A549 (cell line): ENCODE results near the gene PREX1. TPM values are rescaled to one million over a fixed set of nuclear protein-coding genes. Genes with fewer than 3 reads are reported as not detected.

Source experiments
- ATAC-seq, 2 experiments: fragments of 200-7000 bp in 1 of 2; fragments of >200 bp in 1 of 2; cut with Nextera tagmentation in 1 of 2; cut with Tn5 transposase in 1 of 2; 3 replicates each; pipeline versions ENCODE4 v1.8.0 to v1.9.1; 2018 to 2020; ENCODE audit warnings: mild to moderate bottlenecking in 1 of 2, moderate library complexity in 1 of 2
- CTCF ChIA-PET: fragments of 300-600 bp; sonication (Branson Sonifier 250); formaldehyde crosslinking; extraction: SDS; loops from one replicate; lab custom pipeline; 2021; ENCODE audit warnings: antibody characterized with exemption, inconsistent platforms; lab: Yijun Ruan, JAX
- POLR2A ChIA-PET: fragments of 350-600 bp; formaldehyde crosslinking; extraction: SDS; loops from one replicate; lab custom pipeline; 2021; ENCODE audit warnings: antibody characterized with exemption, inconsistent platforms; lab: Yijun Ruan, JAX
- DNase-seq, 2 experiments: peaks; one replicate each; pipeline versions ENCODE4 v3.0.0 to v3.0.0-alpha.2; 2011 to 2016; ENCODE audit warnings: low read depth in 1 of 2, low spot score in 1 of 2
- FAIRE-seq: peaks from 2 replicates; lab custom pipeline; 2011; peaks lifted over from hg19 to GRCh38; lab: Jason Lieb, UNC
- H3K27ac ChIP-seq, 2 experiments: fragments of >200 bp; sonication (Bioruptor Twin); formaldehyde crosslinking; 3 replicates each; pipeline ENCODE4 v1.5.1; 2016 to 2017
- H3K4me1 ChIP-seq: fragments of >200 bp; sonication (Bioruptor Twin); formaldehyde crosslinking; 3 replicates; pipeline ENCODE4 v1.6.1; 2016
- H3K4me2 ChIP-seq: fragments of >200 bp; sonication (Bioruptor Twin); formaldehyde crosslinking; 3 replicates; pipeline ENCODE4 v1.6.1; 2016
- H3K4me3 ChIP-seq: fragments of >200 bp; sonication (Bioruptor Twin); formaldehyde crosslinking; 3 replicates; pipeline ENCODE4 v1.5.1; 2016
- H3K9me3 ChIP-seq: fragments of >200 bp; sonication (Bioruptor Twin); formaldehyde crosslinking; 3 replicates; pipeline ENCODE4 v1.6.1; 2016
- ATOH8 ChIP-seq: fragments of 250-450 bp; sonication (Bioruptor Pico); IDR thresholded peaks from 2 replicates; pipeline ENCODE4 v1.5.0; 2020; ENCODE audit warnings: low read depth, mild to moderate bottlenecking, moderate library complexity
- CBX2 ChIP-seq: fragments of 200-600 bp; sonication (generic); IDR thresholded peaks from 2 replicates; pipeline ENCODE4 v1.6.1; 2016; ENCODE audit warnings: low read depth, mild to moderate bottlenecking, borderline replicate concordance
- CEBPB ChIP-seq, 2 experiments: fragments of >200 bp in 1 of 2; sonication (Bioruptor Twin) in 1 of 2; formaldehyde crosslinking in 1 of 2; IDR thresholded peaks; 2 replicates each; pipeline ENCODE4 v1.6.1; 2012 to 2016
- CHD4 ChIP-seq: fragments of 200-600 bp; sonication (generic); IDR thresholded peaks from 2 replicates; pipeline ENCODE4 v1.6.1; 2016; ENCODE audit warnings: antibody characterized with exemption, mild to moderate bottlenecking, borderline replicate concordance
- EHMT2 ChIP-seq: fragments of 200-600 bp; sonication (generic); IDR thresholded peaks from 2 replicates; pipeline ENCODE4 v1.6.1; 2016; ENCODE audit warnings: antibody characterized with exemption, low read depth, mild to moderate bottlenecking, moderate library complexity
- EP300 ChIP-seq, 2 experiments: fragments of >200 bp; sonication (Bioruptor Twin); formaldehyde crosslinking; IDR thresholded peaks; 2 replicates in 1 of 2; 3 replicates in 1 of 2; pipeline ENCODE4 v1.6.1; 2016 to 2017
- ESRRA ChIP-seq: fragments of 150-350 bp; IDR thresholded peaks from 2 replicates; pipeline ENCODE4 v1.6.1; 2014; ENCODE audit warnings: mild to moderate bottlenecking, low read length, borderline replicate concordance
- FOSB ChIP-seq: fragments of 250-450 bp; sonication (Bioruptor Pico); IDR thresholded peaks from 2 replicates; pipeline ENCODE4 v1.5.0; 2020; ENCODE audit warnings: mild to moderate bottlenecking, moderate library complexity
- FOSL2 ChIP-seq, 2 experiments: fragments of 450-650 bp in 1 of 2; fragments of >200 bp in 1 of 2; sonication (Bioruptor Twin) in 1 of 2; formaldehyde crosslinking; IDR thresholded peaks; 2 replicates each; pipeline versions ENCODE4 v1.5.0 to v1.6.1; 2016 to 2020; ENCODE audit warnings: mild to moderate bottlenecking in 1 of 2, moderate library complexity in 1 of 2
- FOXS1 ChIP-seq: fragments of 250-450 bp; sonication (Bioruptor Pico); IDR thresholded peaks from 2 replicates; pipeline ENCODE4 v1.5.0; 2020; ENCODE audit warnings: mild to moderate bottlenecking, moderate library complexity
- HOXB13 ChIP-seq: fragments of 250-450 bp; sonication (Bioruptor Pico); IDR thresholded peaks from 2 replicates; pipeline ENCODE4 v1.5.0; 2020; ENCODE audit warnings: low read depth, mild to moderate bottlenecking, moderate library complexity
- KDM1A ChIP-seq: fragments of 200-600 bp; sonication (generic); IDR thresholded peaks from 2 replicates; pipeline ENCODE4 v1.6.1; 2016; ENCODE audit warnings: low read depth, mild to moderate bottlenecking
- MAX ChIP-seq: IDR thresholded peaks from 2 replicates; pipeline ENCODE4 v1.6.1; 2012
- MAZ ChIP-seq: fragments of 150-350 bp; IDR thresholded peaks from 2 replicates; pipeline ENCODE4 v1.6.1; 2014; ENCODE audit warnings: antibody characterized with exemption, low read depth, low read length, borderline replicate concordance
- MYC ChIP-seq: IDR thresholded peaks from 2 replicates; pipeline ENCODE4 v1.6.1; 2012; ENCODE audit warnings: mild to moderate bottlenecking, inconsistent platforms, low read length, improper control_type of control experiment, borderline replicate concordance
- NPAS2 ChIP-seq: fragments of 250-450 bp; sonication (Bioruptor Pico); IDR thresholded peaks from 2 replicates; pipeline ENCODE4 v1.8.0; 2022; ENCODE audit warnings: mild to moderate bottlenecking, moderate library complexity, borderline replicate concordance
- PHF8 ChIP-seq: fragments of 200-600 bp; sonication (generic); IDR thresholded peaks from 2 replicates; pipeline ENCODE4 v1.6.1; 2016; ENCODE audit warnings: low read depth, mild to moderate bottlenecking, antibody characterized with exemption, moderate library complexity, borderline replicate concordance
- POLR2AphosphoS2 ChIP-seq: conservative IDR thresholded peaks from 2 replicates; pipeline ENCODE4 v1.6.1; 2012; ENCODE audit warnings: low read length, improper control_type of control experiment, inconsistent platforms
- RAD21 ChIP-seq, 2 experiments: fragments of >200 bp in 1 of 2; sonication (Bioruptor Twin) in 1 of 2; formaldehyde crosslinking in 1 of 2; IDR thresholded peaks in 1 of 2; conservative IDR thresholded peaks in 1 of 2; 2 replicates in 1 of 2; 3 replicates in 1 of 2; pipeline ENCODE4 v1.6.1; 2012 to 2018; ENCODE audit warnings: inconsistent platforms in 1 of 2
- REST ChIP-seq: fragments of 200-600 bp; sonication (generic); IDR thresholded peaks from 2 replicates; pipeline ENCODE4 v1.6.1; 2016; ENCODE audit warnings: antibody characterized with exemption, mild to moderate bottlenecking, moderate library complexity
- RNF2 ChIP-seq: fragments of 200-600 bp; sonication (generic); IDR thresholded peaks from 2 replicates; pipeline ENCODE4 v1.6.1; 2016; ENCODE audit warnings: low read depth, mild to moderate bottlenecking, antibody characterized with exemption, moderate library complexity, borderline replicate concordance
- SREBF2 ChIP-seq: fragments of 450-650 bp; IDR thresholded peaks from 2 replicates; pipeline ENCODE4 v1.6.1; 2014; ENCODE audit warnings: mild to moderate bottlenecking, moderate library complexity
- WGBS: methylation state at CpG from one replicate; pipeline ENCODE4 v1.1.6; 2017; ENCODE audit errors: missing lambda C conversion rate; 5-methylcytosine and 5-hydroxymethylcytosine counted together
- polyA plus RNA-seq, 4 experiments: library from polyadenylated mRNA; depleted of rRNA in 3 of 4; stranded (reverse); fragments of >200 nt; fragmentation: RNase III in 1 of 4; extraction: RNeasy Plus Mini Kit Qiagen cat#74134 plus additional on column Dnase treatment in 1 of 4; gene quantifications; 2 replicates in 3 of 4; 3 replicates in 1 of 4; pipeline ENCODE4 v1.2.3, GENCODE V29; 2011 to 2017
- TF ChIP-seq, protein P1 (sequence below): fragments of >200 bp; sonication (Bioruptor Twin); formaldehyde crosslinking; IDR thresholded peaks from 3 replicates; pipeline ENCODE4 v1.5.1; 2016
- TF ChIP-seq, protein P2 (sequence below): fragments of 450-650 bp; IDR thresholded peaks from 2 replicates; pipeline ENCODE4 v1.6.1; 2014; ENCODE audit warnings: antibody characterized with exemption
- TF ChIP-seq, protein P3 (sequence below): IDR thresholded peaks from 2 replicates; pipeline ENCODE4 v1.6.1; 2012

Gene PREX1
- polyA plus RNA-seq, 2 of the 4 experiments (the other 2 are of a cell fraction) = 3.6 to 4.2 TPM

GRCh38 chr20:48617481-48617880, 210.3 kb downstream of the PREX1 start:
- DNase-seq (no peak), ATAC-seq (no peak), FAIRE-seq (no peak)
- Histone ChIP-seq H3K9me3 (no peaks in the 10 kb centered on the region), H3K27ac (no peak overlapping the region), H3K4me3 (no peak overlapping the region), H3K4me1 (peaks cover 28% of the 10 kb centered on the region), H3K4me2 (no peak overlapping the region)
- CTCF ChIA-PET = interaction anchor here (0.5 to 5.8 kb wide), 5 partner anchors 10 to 943 kb away, joined by 3 to 91 read pairs (median 3); partner anchors contain the start of gene SULF2
- WGBS = 62% methylated on average over 7 of the region's 7 CpGs
- POLR2A ChIA-PET = no interaction called here
- TF ChIP-seq, protein P1, sequence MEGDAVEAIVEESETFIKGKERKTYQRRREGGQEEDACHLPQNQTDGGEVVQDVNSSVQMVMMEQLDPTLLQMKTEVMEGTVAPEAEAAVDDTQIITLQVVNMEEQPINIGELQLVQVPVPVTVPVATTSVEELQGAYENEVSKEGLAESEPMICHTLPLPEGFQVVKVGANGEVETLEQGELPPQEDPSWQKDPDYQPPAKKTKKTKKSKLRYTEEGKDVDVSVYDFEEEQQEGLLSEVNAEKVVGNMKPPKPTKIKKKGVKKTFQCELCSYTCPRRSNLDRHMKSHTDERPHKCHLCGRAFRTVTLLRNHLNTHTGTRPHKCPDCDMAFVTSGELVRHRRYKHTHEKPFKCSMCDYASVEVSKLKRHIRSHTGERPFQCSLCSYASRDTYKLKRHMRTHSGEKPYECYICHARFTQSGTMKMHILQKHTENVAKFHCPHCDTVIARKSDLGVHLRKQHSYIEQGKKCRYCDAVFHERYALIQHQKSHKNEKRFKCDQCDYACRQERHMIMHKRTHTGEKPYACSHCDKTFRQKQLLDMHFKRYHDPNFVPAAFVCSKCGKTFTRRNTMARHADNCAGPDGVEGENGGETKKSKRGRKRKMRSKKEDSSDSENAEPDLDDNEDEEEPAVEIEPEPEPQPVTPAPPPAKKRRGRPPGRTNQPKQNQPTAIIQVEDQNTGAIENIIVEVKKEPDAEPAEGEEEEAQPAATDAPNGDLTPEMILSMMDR = no peak
- TF ChIP-seq FOSL2 (IDR thresholded peaks at IDR 0.05) (no peak), FOSL2 (CRISPR knock-in tag; IDR thresholded peaks at IDR 0.05) (no peak)

GRCh38 chr20:48616481-48616880, 211.3 kb downstream of the PREX1 start:
- no peak for FAIRE-seq
- no peak for DNase-seq
- no peak for TF ChIP-seq FOXS1 (CRISPR knock-in tag)
- no peak for TF ChIP-seq CEBPB (IDR thresholded peaks at IDR 0.05)
- no peak for TF ChIP-seq FOSB
- TF ChIP-seq SREBF2 = no peak
- TF ChIP-seq EP300 (IDR thresholded peaks at IDR 0.05) = no peak
- TF ChIP-seq ESRRA = no peak
- TF ChIP-seq REST = no peak
- TF ChIP-seq MAX = no peak
- TF ChIP-seq, protein P2, sequence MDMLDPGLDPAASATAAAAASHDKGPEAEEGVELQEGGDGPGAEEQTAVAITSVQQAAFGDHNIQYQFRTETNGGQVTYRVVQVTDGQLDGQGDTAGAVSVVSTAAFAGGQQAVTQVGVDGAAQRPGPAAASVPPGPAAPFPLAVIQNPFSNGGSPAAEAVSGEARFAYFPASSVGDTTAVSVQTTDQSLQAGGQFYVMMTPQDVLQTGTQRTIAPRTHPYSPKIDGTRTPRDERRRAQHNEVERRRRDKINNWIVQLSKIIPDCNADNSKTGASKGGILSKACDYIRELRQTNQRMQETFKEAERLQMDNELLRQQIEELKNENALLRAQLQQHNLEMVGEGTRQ = no peak
- no peak for TF ChIP-seq RAD21 (conservative IDR thresholded peaks at IDR 0.05 in 1 of 2, IDR thresholded peaks at IDR 0.05 in 1 of 2)
- TF ChIP-seq, all 56 proteins: peak for 0
- ChIA-PET CTCF (interaction anchor here (0.6 to 2.3 kb wide), 5 partner anchors 11 to 953 kb away, joined by 3 to 15 read pairs (median 3); no protein-coding TSS in a partner anchor), POLR2A (no interaction called here)
- no peak overlapping the region for H3K4me3 ChIP-seq
- H3K27ac ChIP-seq = no peak overlapping the region
- no peak overlapping the region for H3K4me2 ChIP-seq
- peaks cover 19% of the 10 kb centered on the region for H3K4me1 ChIP-seq
- WGBS = 49% methylated on average over 7 of the region's 7 CpGs
- no peaks in the 10 kb centered on the region for H3K9me3 ChIP-seq
- no peak for ATAC-seq

- DNase-seq = no peak
- no peak overlapping the region for H3K4me2 ChIP-seq
- CTCF ChIA-PET = interaction anchor here (0.6 to 2.3 kb wide), 6 partner anchors 11 to 952 kb away, joined by 3 to 15 read pairs (median 4); no protein-coding TSS in a partner anchor
- H3K9me3 ChIP-seq = no peaks in the 10 kb centered on the region
- WGBS = 87% methylated on average over 3 of the region's 3 CpGs
- POLR2A ChIA-PET = no interaction called here
- no peak for ATAC-seq
- H3K4me1 ChIP-seq = peaks cover 14% of the 10 kb centered on the region
- no peak for FAIRE-seq
- no peak overlapping the region for H3K4me3 ChIP-seq
- H3K27ac ChIP-seq = no peak overlapping the region
- no peak for TF ChIP-seq RNF2
- no peak for TF ChIP-seq POLR2AphosphoS2
- TF ChIP-seq ATOH8 (CRISPR knock-in tag) = no peak
- no peak for TF ChIP-seq NPAS2 (CRISPR knock-in tag)
- TF ChIP-seq, protein P3, sequence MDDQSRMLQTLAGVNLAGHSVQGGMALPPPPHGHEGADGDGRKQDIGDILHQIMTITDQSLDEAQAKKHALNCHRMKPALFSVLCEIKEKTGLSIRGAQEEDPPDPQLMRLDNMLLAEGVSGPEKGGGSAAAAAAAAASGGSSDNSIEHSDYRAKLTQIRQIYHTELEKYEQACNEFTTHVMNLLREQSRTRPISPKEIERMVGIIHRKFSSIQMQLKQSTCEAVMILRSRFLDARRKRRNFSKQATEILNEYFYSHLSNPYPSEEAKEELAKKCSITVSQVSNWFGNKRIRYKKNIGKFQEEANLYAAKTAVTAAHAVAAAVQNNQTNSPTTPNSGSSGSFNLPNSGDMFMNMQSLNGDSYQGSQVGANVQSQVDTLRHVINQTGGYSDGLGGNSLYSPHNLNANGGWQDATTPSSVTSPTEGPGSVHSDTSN = no peak
- no peak for TF ChIP-seq FOSL2 (IDR thresholded peaks at IDR 0.05)
- no peak for TF ChIP-seq FOSL2 (CRISPR knock-in tag; IDR thresholded peaks at IDR 0.05)
- TF ChIP-seq PHF8 = no peak
- TF ChIP-seq HOXB13 (CRISPR knock-in tag) = no peak
- no peak for TF ChIP-seq MYC
- no peak for TF ChIP-seq CHD4
- TF ChIP-seq EHMT2 = no peak
- no peak for TF ChIP-seq MAZ
- TF ChIP-seq CBX2 = no peak
- no peak for TF ChIP-seq KDM1A
These were observed 211.9 kb downstream of the PREX1 start for GRCh38 chr20:48615871-48616270.
